Osteoblast (primary cell): ENCODE data around the gene HTRA3. TPM values are rescaled to one million over a fixed set of nuclear protein-coding genes. Genes with fewer than 3 reads are reported as not detected.

Source experiments
- DNase-seq: peaks from one replicate; pipeline ENCODE4 v3.0.0; 2011; ENCODE audit warnings: low spot score, mixed read lengths; ENCODE audit not compliant: insufficient read length; ENCODE audit errors: missing footprints
- H2AFZ ChIP-seq: 2 replicates; pipeline ENCODE4 v1.6.0; 2011; ENCODE audit warnings: mild to moderate bottlenecking, low read length
- H3K27ac ChIP-seq: 2 replicates; pipeline ENCODE4 v1.5.1; 2011; ENCODE audit warnings: mild to moderate bottlenecking, low read depth, low read length, moderate library complexity
- H3K27me3 ChIP-seq: 2 replicates; pipeline ENCODE4 v1.6.0; 2012; ENCODE audit warnings: mild to moderate bottlenecking, control low read depth, inconsistent platforms, low read length, moderate library complexity; ENCODE audit not compliant: insufficient read depth
- H3K36me3 ChIP-seq: 2 replicates; pipeline ENCODE4 v1.5.1; 2011; ENCODE audit warnings: mild to moderate bottlenecking, low read length, control low read depth, moderate library complexity; ENCODE audit not compliant: insufficient read depth
- H3K4me1 ChIP-seq: 2 replicates; pipeline ENCODE4 v1.5.1; 2011; ENCODE audit warnings: mild to moderate bottlenecking, low read length, control low read depth, moderate library complexity; ENCODE audit not compliant: insufficient read depth
- H3K4me2 ChIP-seq: 2 replicates; pipeline ENCODE4 v1.6.0; 2011; ENCODE audit warnings: mild to moderate bottlenecking, low read length; ENCODE audit not compliant: insufficient read depth
- H3K4me3 ChIP-seq: fragments of 200-600 bp; sonication (generic); 3 replicates; pipeline ENCODE4 v1.5.1; 2012; ENCODE audit warnings: mild to moderate bottlenecking, low read length, inconsistent platforms; ENCODE audit not compliant: insufficient read depth
- H3K79me2 ChIP-seq: 2 replicates; pipeline ENCODE4 v1.6.0; 2012; ENCODE audit warnings: mild to moderate bottlenecking, low read length, control low read depth, inconsistent platforms; ENCODE audit not compliant: insufficient read depth
- H3K9me3 ChIP-seq: 2 replicates; pipeline ENCODE4 v1.5.1; 2011; ENCODE audit warnings: low read depth, low read length, control low read depth
- H4K20me1 ChIP-seq: 2 replicates; pipeline ENCODE4 v1.6.0; 2012; ENCODE audit warnings: mild to moderate bottlenecking, low read length, control low read depth; ENCODE audit not compliant: insufficient read depth
- total RNA-seq: library from RNA; depleted of rRNA; stranded (reverse); fragments of >200 nt; gene quantifications from 2 replicates; pipeline ENCODE4 v1.2.3, GENCODE V29; 2012
- TF ChIP-seq, protein P1 (sequence below): IDR thresholded peaks from 2 replicates; pipeline ENCODE4 v1.5.1; 2011; ENCODE audit warnings: mild to moderate bottlenecking, low read depth, low read length, moderate library complexity; ENCODE audit errors: extremely low read depth

The HTRA3 gene
- total RNA-seq, 1 donor: 4.0 TPM

DNA sequence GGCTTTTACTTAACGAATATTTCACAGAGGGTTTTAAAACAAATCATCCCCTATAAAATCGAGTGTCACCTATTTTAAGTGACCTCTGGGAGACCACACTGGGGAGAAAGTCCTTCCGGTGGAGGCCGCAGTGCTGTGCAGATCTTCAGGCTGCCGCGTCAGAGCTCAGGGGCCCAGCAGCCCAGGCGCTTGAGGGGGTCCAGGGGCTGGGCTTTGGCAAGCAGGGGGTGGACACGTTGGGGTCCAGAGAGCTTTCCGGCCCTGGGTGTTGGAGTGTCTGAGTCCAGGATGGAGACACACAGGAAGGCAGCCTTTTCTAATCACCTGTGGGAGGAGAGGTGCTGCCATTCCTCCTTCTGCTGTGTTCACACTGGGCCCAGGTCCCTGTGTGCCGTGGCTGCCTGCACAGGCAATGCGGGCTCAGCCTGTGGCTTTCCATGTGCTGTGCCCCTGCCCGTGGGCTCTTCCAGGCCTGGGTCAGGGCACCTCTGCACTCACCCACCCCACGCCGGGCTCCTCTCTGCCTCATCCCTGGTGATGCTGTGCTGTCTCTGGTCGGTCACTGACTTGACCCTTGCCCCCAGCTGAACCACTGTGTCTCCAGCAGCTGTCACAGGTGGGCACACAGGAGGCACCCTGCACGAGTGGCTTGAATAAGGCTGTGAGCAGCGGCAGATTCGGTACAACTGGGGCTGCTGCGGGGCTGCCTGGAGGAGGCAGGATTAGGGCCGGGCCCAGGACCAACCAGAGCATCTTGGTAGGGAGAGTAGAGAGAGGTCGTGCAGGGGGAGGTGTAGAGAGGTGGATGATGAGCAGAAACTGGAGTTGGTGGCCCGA, 10.0 kb downstream of the HTRA3 start:
- H3K4me2 ChIP-seq: peak overlapping the region; percentile 55
- no peak overlapping the region for H3K4me3 ChIP-seq
- peak; percentile 51 for DNase-seq
- H3K36me3 ChIP-seq: no peaks in the 10 kb centered on the region
- H3K27me3 ChIP-seq: no peaks in the 10 kb centered on the region
- H3K9me3 ChIP-seq: no peaks in the 10 kb centered on the region
- H2AFZ ChIP-seq: peak overlapping the region; percentile 51
- H4K20me1 ChIP-seq: no peaks in the 10 kb centered on the region
- peak overlapping the region; percentile 64 for H3K27ac ChIP-seq
- H3K4me1 ChIP-seq: peaks cover 33% of the 10 kb centered on the region
- H3K79me2 ChIP-seq: no peaks in the 10 kb centered on the region
- TF ChIP-seq, protein P1, sequence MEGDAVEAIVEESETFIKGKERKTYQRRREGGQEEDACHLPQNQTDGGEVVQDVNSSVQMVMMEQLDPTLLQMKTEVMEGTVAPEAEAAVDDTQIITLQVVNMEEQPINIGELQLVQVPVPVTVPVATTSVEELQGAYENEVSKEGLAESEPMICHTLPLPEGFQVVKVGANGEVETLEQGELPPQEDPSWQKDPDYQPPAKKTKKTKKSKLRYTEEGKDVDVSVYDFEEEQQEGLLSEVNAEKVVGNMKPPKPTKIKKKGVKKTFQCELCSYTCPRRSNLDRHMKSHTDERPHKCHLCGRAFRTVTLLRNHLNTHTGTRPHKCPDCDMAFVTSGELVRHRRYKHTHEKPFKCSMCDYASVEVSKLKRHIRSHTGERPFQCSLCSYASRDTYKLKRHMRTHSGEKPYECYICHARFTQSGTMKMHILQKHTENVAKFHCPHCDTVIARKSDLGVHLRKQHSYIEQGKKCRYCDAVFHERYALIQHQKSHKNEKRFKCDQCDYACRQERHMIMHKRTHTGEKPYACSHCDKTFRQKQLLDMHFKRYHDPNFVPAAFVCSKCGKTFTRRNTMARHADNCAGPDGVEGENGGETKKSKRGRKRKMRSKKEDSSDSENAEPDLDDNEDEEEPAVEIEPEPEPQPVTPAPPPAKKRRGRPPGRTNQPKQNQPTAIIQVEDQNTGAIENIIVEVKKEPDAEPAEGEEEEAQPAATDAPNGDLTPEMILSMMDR: no peak

DNA sequence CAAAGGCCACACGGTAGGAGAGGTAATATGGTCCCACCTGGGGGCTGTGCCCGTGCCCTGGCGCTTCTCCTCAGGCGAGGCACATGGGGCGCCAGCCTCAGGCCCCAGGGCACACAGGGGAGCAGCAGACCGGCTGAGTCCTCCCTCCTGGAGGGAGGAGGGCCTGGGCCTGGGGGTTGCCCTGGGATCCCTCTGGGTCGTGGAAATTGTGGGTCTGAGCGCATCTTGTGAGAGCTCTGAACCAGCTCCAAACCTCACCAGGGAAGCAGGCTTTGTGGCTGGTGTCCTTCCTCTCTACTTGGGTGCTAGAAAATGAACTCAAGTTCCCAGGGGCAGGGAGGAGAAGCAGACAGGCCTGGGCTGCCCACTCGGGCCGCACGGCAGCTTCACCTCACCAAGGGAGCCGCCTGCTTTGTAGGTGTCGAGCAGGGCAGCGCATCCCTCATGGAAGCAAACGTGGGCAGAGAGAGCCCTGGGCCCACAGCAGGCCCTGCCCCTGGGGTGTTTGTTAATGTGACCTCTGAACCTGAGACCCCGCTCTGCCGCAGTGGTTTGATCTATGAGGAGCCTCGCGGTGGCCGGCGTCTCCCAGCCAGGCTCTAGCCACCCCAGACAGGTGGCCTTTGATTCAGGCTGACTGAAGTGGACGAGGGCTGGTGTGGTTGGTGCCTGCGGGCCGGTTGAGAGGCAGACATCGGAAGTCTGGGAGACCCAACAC, 10.8 kb downstream of the HTRA3 start:
- H3K79me2 ChIP-seq: no peaks in the 10 kb centered on the region
- no peak overlapping the region for H3K4me2 ChIP-seq
- no peak overlapping the region for H2AFZ ChIP-seq
- no peaks in the 10 kb centered on the region for H3K9me3 ChIP-seq
- no peak overlapping the region for H3K27ac ChIP-seq
- H4K20me1 ChIP-seq: no peaks in the 10 kb centered on the region
- H3K36me3 ChIP-seq: no peaks in the 10 kb centered on the region
- TF ChIP-seq, protein P1: no peak
- H3K27me3 ChIP-seq: no peaks in the 10 kb centered on the region
- no peak overlapping the region for H3K4me3 ChIP-seq
- peak; percentile 85 for DNase-seq
- H3K4me1 ChIP-seq: peaks cover 30% of the 10 kb centered on the region

DNA sequence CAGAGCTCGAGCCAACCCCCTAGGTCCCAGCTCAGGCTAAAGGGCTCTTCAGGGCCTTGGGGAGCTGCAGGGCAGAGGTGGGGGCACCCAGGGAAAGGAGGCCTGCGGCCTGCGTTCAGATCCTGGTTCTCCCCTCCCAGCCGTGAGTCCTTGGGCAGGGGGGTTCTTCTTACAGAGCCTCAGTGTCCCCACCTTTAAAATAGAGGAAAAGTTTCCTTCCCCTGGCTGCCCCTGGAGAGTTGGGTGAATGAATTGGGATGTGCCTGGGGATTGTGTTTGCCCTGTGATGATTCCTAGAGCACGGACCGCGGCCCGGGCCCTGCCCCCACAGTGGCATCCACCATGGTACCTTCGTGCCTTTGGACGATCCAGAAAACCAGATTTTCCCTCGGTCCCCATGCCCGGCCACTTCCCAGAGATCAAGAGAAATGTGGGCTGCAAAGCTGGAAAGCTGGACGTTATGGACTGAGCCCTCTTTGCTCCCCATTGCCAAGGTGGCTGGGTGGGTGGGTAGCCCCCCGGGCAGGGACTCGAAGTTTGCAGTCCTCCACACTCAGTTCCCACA, 11.4 kb downstream of the HTRA3 start:
- Histone ChIP-seq H3K4me2 (no peak overlapping the region), H3K36me3 (no peaks in the 10 kb centered on the region), H3K27ac (no peak overlapping the region), H3K27me3 (no peaks in the 10 kb centered on the region), H2AFZ (no peak overlapping the region), H3K4me1 (peaks cover 30% of the 10 kb centered on the region), H3K4me3 (no peak overlapping the region), H3K9me3 (no peaks in the 10 kb centered on the region), H4K20me1 (no peaks in the 10 kb centered on the region), H3K79me2 (no peaks in the 10 kb centered on the region)
- DNase-seq: peak; percentile 71
- TF ChIP-seq, protein P1: no peak
